SJCRH30 (cell line): Measurements from ENCODE around the gene QTRT2. TPM values are rescaled to one million over a fixed set of nuclear protein-coding genes. Genes with fewer than 3 reads are reported as not detected.

Experiments used
- DNase-seq, 2 experiments: peaks; one replicate each; pipeline ENCODE4 v3.0.0-alpha.2; 2015 to 2020
- H3K27ac ChIP-seq: fragments of 250-450 bp; sonication (Bioruptor Pico); 2 replicates; pipeline ENCODE4 v1.5.1; 2020; ENCODE audit warnings: mild to moderate bottlenecking, moderate library complexity
- H3K27me3 ChIP-seq: fragments of 250-450 bp; sonication (Bioruptor Pico); 2 replicates; pipeline ENCODE4 v1.5.1; 2020; ENCODE audit warnings: mild to moderate bottlenecking, moderate library complexity
- H3K36me3 ChIP-seq: fragments of 250-450 bp; sonication (Bioruptor Pico); 2 replicates; pipeline ENCODE4 v1.5.1; 2020; ENCODE audit warnings: mild to moderate bottlenecking, moderate library complexity
- H3K4me1 ChIP-seq: fragments of 250-450 bp; sonication (Bioruptor Pico); 2 replicates; pipeline ENCODE4 v1.5.1; 2020; ENCODE audit warnings: mild to moderate bottlenecking, moderate library complexity
- H3K4me3 ChIP-seq: fragments of 250-450 bp; sonication (Bioruptor Pico); 2 replicates; pipeline ENCODE4 v1.5.1; 2020; ENCODE audit warnings: mild to moderate bottlenecking, moderate library complexity
- H3K9me3 ChIP-seq: fragments of 250-450 bp; sonication (Bioruptor Pico); replicated peaks from 2 replicates; pipeline ENCODE4 v1.5.1; 2020; ENCODE audit warnings: mild to moderate bottlenecking, moderate library complexity
- total RNA-seq: library from RNA; depleted of rRNA; stranded (reverse); fragments of >200 nt; shearing (Covaris generic); gene quantifications from 2 replicates; pipeline ENCODE4 v1.2.3, GENCODE V29; 2014; rRNA removed

The QTRT2 gene
- total RNA-seq, result 33.6 and 41.0 TPM in 2 replicates

- H3K4me1 ChIP-seq, result no peaks in the 10 kb centered on the region; the same call in 1 of the 2 replicates
- DNase-seq, result peak; percentile 99
- H3K4me3 ChIP-seq, result peak within 1 kb of the TSS; percentile 70
- H3K27ac ChIP-seq, result peak within 1 kb of the TSS; percentile 48
- no peaks in the 10 kb centered on the region for H3K36me3 ChIP-seq
- H3K9me3 ChIP-seq, result no peaks in the 10 kb centered on the region
- H3K27me3 ChIP-seq, result no peaks in the 10 kb centered on the region
Observed at GRCh38 chr3:114056130-114057010, at the start of gene QTRT2, which contains the start of gene CCDC191. Gene QTRT2 (plus strand): TSS chr3:114056737. CDS start chr3:114065258, 8,521 bp downstream. Gene CCDC191 (minus strand): TSS chr3:114056526. CDS start chr3:114056466, 60 bp downstream.

GRCh38 chr3:114011059-114011797, 45.3 kb upstream of the QTRT2 start:
- Histone ChIP-seq H3K27ac (no peak overlapping the region), H3K4me1 (no peaks in the 10 kb centered on the region), H3K9me3 (no peaks in the 10 kb centered on the region), H3K36me3 (no peaks in the 10 kb centered on the region), H3K4me3 (no peak overlapping the region), H3K27me3 (peaks cover 4% of the 10 kb centered on the region; the same call in 1 of the 2 replicates)
- no peak for DNase-seq

- Histone ChIP-seq H3K36me3 (no peaks in the 10 kb centered on the region), H3K27ac (no peak overlapping the region), H3K27me3 (peaks cover 4% of the 10 kb centered on the region; the same call in 1 of the 2 replicates), H3K4me1 (no peaks in the 10 kb centered on the region), H3K9me3 (no peaks in the 10 kb centered on the region), H3K4me3 (no peak overlapping the region)
- DNase-seq, result no peak
Observed at GRCh38 chr3:114014211-114014610, 42.3 kb upstream of the QTRT2 start.

- Histone ChIP-seq H3K27me3 (no peaks in the 10 kb centered on the region), H3K36me3 (no peaks in the 10 kb centered on the region), H3K4me1 (no peaks in the 10 kb centered on the region), H3K4me3 (no peak overlapping the region), H3K27ac (no peak overlapping the region), H3K9me3 (no peaks in the 10 kb centered on the region)
- no peak for DNase-seq
Observed at GRCh38 chr3:114019486-114019885, 37.1 kb upstream of the QTRT2 start.

GRCh38 chr3:114020907-114021306, 35.6 kb upstream of the QTRT2 start:
- Histone ChIP-seq H3K4me1 (no peaks in the 10 kb centered on the region), H3K27ac (no peak overlapping the region), H3K36me3 (no peaks in the 10 kb centered on the region), H3K9me3 (no peaks in the 10 kb centered on the region), H3K27me3 (no peaks in the 10 kb centered on the region), H3K4me3 (no peak overlapping the region)
- DNase-seq, result no peak

- Histone ChIP-seq H3K4me3 (no peak overlapping the region), H3K27me3 (no peaks in the 10 kb centered on the region), H3K4me1 (no peaks in the 10 kb centered on the region), H3K27ac (no peak overlapping the region), H3K36me3 (no peaks in the 10 kb centered on the region), H3K9me3 (no peaks in the 10 kb centered on the region)
- DNase-seq, result no peak
Observed at GRCh38 chr3:114022145-114022802, 34.3 kb upstream of the QTRT2 start.

GRCh38 chr3:114025451-114025850, 31.1 kb upstream of the QTRT2 start:
- DNase-seq, result no peak
- Histone ChIP-seq H3K9me3 (no peaks in the 10 kb centered on the region), H3K4me1 (no peaks in the 10 kb centered on the region), H3K27ac (no peak overlapping the region), H3K36me3 (no peaks in the 10 kb centered on the region), H3K4me3 (no peak overlapping the region), H3K27me3 (no peaks in the 10 kb centered on the region)

- Histone ChIP-seq H3K27ac (no peak overlapping the region), H3K36me3 (no peaks in the 10 kb centered on the region), H3K9me3 (no peaks in the 10 kb centered on the region), H3K27me3 (no peaks in the 10 kb centered on the region), H3K4me3 (no peak overlapping the region), H3K4me1 (no peaks in the 10 kb centered on the region)
- no peak for DNase-seq
Observed at GRCh38 chr3:114026331-114026730, 30.2 kb upstream of the QTRT2 start.

GRCh38 chr3:114033721-114034120, 22.8 kb upstream of the QTRT2 start:
- Histone ChIP-seq H3K4me3 (no peak overlapping the region), H3K9me3 (no peaks in the 10 kb centered on the region), H3K27ac (no peak overlapping the region), H3K36me3 (no peaks in the 10 kb centered on the region), H3K4me1 (no peaks in the 10 kb centered on the region), H3K27me3 (no peaks in the 10 kb centered on the region)
- no peak for DNase-seq

GRCh38 chr3:114034211-114034610, 22.3 kb upstream of the QTRT2 start:
- H3K27me3 ChIP-seq, result no peaks in the 10 kb centered on the region
- H3K9me3 ChIP-seq, result no peaks in the 10 kb centered on the region
- no peaks in the 10 kb centered on the region for H3K36me3 ChIP-seq
- H3K27ac ChIP-seq, result no peak overlapping the region
- H3K4me3 ChIP-seq, result no peak overlapping the region
- no peaks in the 10 kb centered on the region for H3K4me1 ChIP-seq
- DNase-seq, result no peak

- Histone ChIP-seq H3K36me3 (no peaks in the 10 kb centered on the region), H3K9me3 (no peaks in the 10 kb centered on the region), H3K4me1 (no peaks in the 10 kb centered on the region), H3K27ac (no peak overlapping the region), H3K4me3 (no peak overlapping the region), H3K27me3 (no peaks in the 10 kb centered on the region)
- DNase-seq, result no peak
Observed at GRCh38 chr3:114034787-114035545, 21.6 kb upstream of the QTRT2 start.

- H3K27me3 ChIP-seq, result no peaks in the 10 kb centered on the region
- no peak for DNase-seq
- H3K4me3 ChIP-seq, result no peak overlapping the region
- no peaks in the 10 kb centered on the region for H3K36me3 ChIP-seq
- H3K9me3 ChIP-seq, result no peaks in the 10 kb centered on the region
- no peak overlapping the region for H3K27ac ChIP-seq
- no peaks in the 10 kb centered on the region for H3K4me1 ChIP-seq
Observed at GRCh38 chr3:114035896-114036295, 20.6 kb upstream of the QTRT2 start.

GRCh38 chr3:114043205-114043604, 13.3 kb upstream of the QTRT2 start:
- H3K9me3 ChIP-seq, result no peaks in the 10 kb centered on the region

GRCh38 chr3:114052216-114052615, 4.3 kb upstream of the QTRT2 start:
- H3K4me3 ChIP-seq, result no peak overlapping the region
- no peak for DNase-seq
- no peaks in the 10 kb centered on the region for H3K9me3 ChIP-seq
- no peak overlapping the region for H3K27ac ChIP-seq
- H3K4me1 ChIP-seq, result no peaks in the 10 kb centered on the region; the same call in 1 of the 2 replicates
- H3K36me3 ChIP-seq, result no peaks in the 10 kb centered on the region
- no peaks in the 10 kb centered on the region for H3K27me3 ChIP-seq

More at GRCh38 chr3:114043205-114043604, 13.3 kb upstream of the QTRT2 start:
- no peaks in the 10 kb centered on the region for H3K4me1 ChIP-seq
- H3K27me3 ChIP-seq, result no peaks in the 10 kb centered on the region
- no peak overlapping the region for H3K27ac ChIP-seq
- no peaks in the 10 kb centered on the region for H3K36me3 ChIP-seq
- H3K4me3 ChIP-seq, result no peak overlapping the region
- no peak for DNase-seq
